Smooth muscle cell (in vitro differentiated cells): ENCODE results near the gene TMEM131L. TPM values are rescaled to one million over a fixed set of nuclear protein-coding genes. Genes with fewer than 3 reads are reported as not detected.

ENCODE experiments used
- DNase-seq: peaks from one replicate; lab custom pipeline; 2025; ENCODE audit not compliant: unreplicated experiment; lab: John Stamatoyannopoulos, UW
- H2AFZ ChIP-seq: fragments of 200-600 bp; sonication (generic); 2 replicates; pipeline ENCODE4 v1.6.0; 2016; ENCODE audit warnings: antibody characterized with exemption, low read depth, mild to moderate bottlenecking
- H3F3A ChIP-seq: fragments of 200-600 bp; sonication (generic); 2 replicates; pipeline ENCODE4 v1.6.0; 2017; ENCODE audit warnings: antibody characterized with exemption, low read depth
- H3K27ac ChIP-seq: fragments of 200-600 bp; sonication (generic); 2 replicates; pipeline ENCODE4 v1.5.1; 2016; ENCODE audit warnings: low read depth, mild to moderate bottlenecking
- H3K27me3 ChIP-seq: fragments of 200-600 bp; sonication (generic); 2 replicates; pipeline ENCODE4 v1.6.1; 2016; ENCODE audit warnings: low read depth, mild to moderate bottlenecking
- H3K36me3 ChIP-seq: fragments of 200-600 bp; sonication (generic); 2 replicates; pipeline ENCODE4 v1.5.1; 2016; ENCODE audit warnings: low read depth
- H3K4me1 ChIP-seq: fragments of 200-600 bp; sonication (generic); 2 replicates; pipeline ENCODE4 v1.5.1; 2016; ENCODE audit warnings: low read depth
- H3K4me2 ChIP-seq: fragments of 200-600 bp; sonication (generic); 2 replicates; pipeline ENCODE4 v1.6.0; 2016; ENCODE audit warnings: mild to moderate bottlenecking
- H3K4me3 ChIP-seq: fragments of 200-600 bp; sonication (generic); 2 replicates; pipeline ENCODE4 v1.5.1; 2016; ENCODE audit warnings: mild to moderate bottlenecking
- H3K79me2 ChIP-seq: fragments of 200-600 bp; sonication (generic); 2 replicates; pipeline ENCODE4 v1.6.0; 2016; ENCODE audit warnings: low read depth, mild to moderate bottlenecking
- H3K9ac ChIP-seq: fragments of 200-600 bp; sonication (generic); 2 replicates; pipeline ENCODE4 v1.6.0; 2016; ENCODE audit warnings: low read depth
- H3K9me3 ChIP-seq: fragments of 200-600 bp; sonication (generic); replicated peaks from 2 replicates; pipeline ENCODE4 v1.5.1; 2016; ENCODE audit warnings: low read depth
- H4K20me1 ChIP-seq: fragments of 200-600 bp; sonication (generic); 2 replicates; pipeline ENCODE4 v1.6.0; 2016; ENCODE audit warnings: low read depth
- WGBS: methylation state at CpG from one replicate; pipeline ENCODE4 v1.1.7; 2016; ENCODE audit warnings: low lambda C conversion rate; 5-methylcytosine and 5-hydroxymethylcytosine counted together
- polyA plus RNA-seq: library from polyadenylated mRNA; unstranded; fragments of >200 nt; fragmentation: Nextera tagmentation; extraction: Ambion mirVana; gene quantifications from 2 replicates; pipeline ENCODE4 v1.2.1, GENCODE V29; 2016
- total RNA-seq: library from RNA; depleted of rRNA; stranded (reverse); fragments of >200 nt; gene quantifications from 2 replicates; pipeline ENCODE4 v1.2.3, GENCODE V29; 2014
- TF ChIP-seq, protein P1 (sequence below): fragments of 200-600 bp; sonication (generic); IDR thresholded peaks from 2 replicates; pipeline ENCODE4 v1.5.1; 2017; ENCODE audit warnings: borderline replicate concordance, mild to moderate bottlenecking, antibody characterized with exemption; ENCODE audit not compliant: insufficient read depth, poor library complexity, severe bottlenecking

Gene TMEM131L
- total and polyA plus RNA-seq, 2 experiments from 2014 or later = 4.3 to 6.7 TPM

DNA sequence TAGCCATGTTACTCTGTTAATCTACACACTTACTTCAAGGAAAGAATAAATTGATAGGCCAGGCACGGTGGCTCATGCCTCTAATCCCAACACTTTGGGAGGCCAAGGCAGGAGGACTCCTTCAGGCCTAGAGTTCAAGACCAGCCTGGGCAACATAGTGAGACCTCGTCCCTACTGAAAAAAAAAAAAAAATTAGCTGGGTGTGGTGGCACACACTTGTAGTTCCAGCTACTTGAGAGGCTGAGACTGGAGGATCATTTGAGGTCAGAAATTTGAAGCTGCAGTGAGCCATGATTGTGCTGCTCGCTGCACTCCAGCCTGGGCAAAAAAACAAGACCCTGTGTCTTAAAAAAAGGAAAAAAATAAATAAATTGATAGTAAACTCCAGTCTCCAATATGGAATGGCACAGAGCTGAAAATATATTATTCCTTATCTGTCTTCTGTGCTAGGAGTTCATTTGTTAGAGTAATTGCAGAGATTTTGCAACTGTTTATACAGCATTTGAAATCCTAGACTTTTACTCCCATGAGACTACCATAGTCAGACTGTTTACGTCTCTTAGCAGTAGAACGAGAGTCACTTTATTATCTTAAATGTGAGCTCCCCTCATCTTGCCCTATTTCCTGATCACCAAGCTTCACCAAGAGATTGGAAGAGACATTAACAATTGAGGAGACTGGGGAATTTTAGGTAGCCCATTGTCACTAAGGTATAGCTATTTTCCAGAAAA lies 18.8 kb upstream of the TMEM131L start:
- TF ChIP-seq, protein P1, sequence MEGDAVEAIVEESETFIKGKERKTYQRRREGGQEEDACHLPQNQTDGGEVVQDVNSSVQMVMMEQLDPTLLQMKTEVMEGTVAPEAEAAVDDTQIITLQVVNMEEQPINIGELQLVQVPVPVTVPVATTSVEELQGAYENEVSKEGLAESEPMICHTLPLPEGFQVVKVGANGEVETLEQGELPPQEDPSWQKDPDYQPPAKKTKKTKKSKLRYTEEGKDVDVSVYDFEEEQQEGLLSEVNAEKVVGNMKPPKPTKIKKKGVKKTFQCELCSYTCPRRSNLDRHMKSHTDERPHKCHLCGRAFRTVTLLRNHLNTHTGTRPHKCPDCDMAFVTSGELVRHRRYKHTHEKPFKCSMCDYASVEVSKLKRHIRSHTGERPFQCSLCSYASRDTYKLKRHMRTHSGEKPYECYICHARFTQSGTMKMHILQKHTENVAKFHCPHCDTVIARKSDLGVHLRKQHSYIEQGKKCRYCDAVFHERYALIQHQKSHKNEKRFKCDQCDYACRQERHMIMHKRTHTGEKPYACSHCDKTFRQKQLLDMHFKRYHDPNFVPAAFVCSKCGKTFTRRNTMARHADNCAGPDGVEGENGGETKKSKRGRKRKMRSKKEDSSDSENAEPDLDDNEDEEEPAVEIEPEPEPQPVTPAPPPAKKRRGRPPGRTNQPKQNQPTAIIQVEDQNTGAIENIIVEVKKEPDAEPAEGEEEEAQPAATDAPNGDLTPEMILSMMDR = no peak
- Histone ChIP-seq H2AFZ (peak overlapping the region; percentile 44), H3K9ac (no peak overlapping the region), H3K4me3 (peak overlapping the region; percentile 29), H3K36me3 (no peaks in the 10 kb centered on the region), H3K79me2 (no peaks in the 10 kb centered on the region), H3K27me3 (no peaks in the 10 kb centered on the region), H3K4me1 (peaks cover 3% of the 10 kb centered on the region), H3K9me3 (no peaks in the 10 kb centered on the region), H3K4me2 (peak overlapping the region; percentile 79), H4K20me1 (no peaks in the 10 kb centered on the region), H3K27ac (peak overlapping the region; percentile 47), H3F3A (peaks cover 7% of the 10 kb centered on the region)
- DNase-seq = no peak
- 67% methylated on average over 5 of the region's 5 CpGs for WGBS

GRCh38 chr4:153448003-153448731 lies 18.0 kb upstream of the TMEM131L start:
- TF ChIP-seq, protein P1 = no peak
- Histone ChIP-seq H4K20me1 (no peaks in the 10 kb centered on the region), H3K27me3 (no peaks in the 10 kb centered on the region), H3K4me3 (peak overlapping the region; percentile 29), H3K79me2 (no peaks in the 10 kb centered on the region), H3K4me2 (peak overlapping the region; percentile 79), H3K36me3 (no peaks in the 10 kb centered on the region), H3F3A (peaks cover 7% of the 10 kb centered on the region), H3K9ac (no peak overlapping the region), H3K27ac (peak overlapping the region; percentile 47), H3K4me1 (peaks cover 3% of the 10 kb centered on the region), H3K9me3 (no peaks in the 10 kb centered on the region), H2AFZ (peak overlapping the region; percentile 44)
- no peak for DNase-seq
- 39% methylated on average over 10 of the region's 10 CpGs for WGBS

DNA sequence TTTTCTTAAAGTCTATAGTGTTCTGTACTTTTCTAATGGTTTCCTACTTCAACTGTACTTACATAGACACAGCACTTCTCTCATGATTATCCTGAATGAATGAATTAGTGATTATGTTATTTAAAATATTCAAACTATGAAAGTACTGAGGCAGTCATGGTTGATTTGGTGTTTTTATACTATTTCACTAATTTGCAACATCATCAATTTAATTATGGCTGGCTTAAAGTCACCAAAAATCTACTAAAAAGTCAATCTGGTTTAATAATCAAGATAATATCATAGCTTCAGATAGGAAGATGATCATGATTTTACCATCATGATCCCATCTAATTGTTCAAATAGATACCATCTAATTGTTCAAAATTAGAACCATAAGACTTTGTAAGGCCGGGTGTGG lies 16.8 kb upstream of the TMEM131L start:
- H3K36me3 ChIP-seq = no peaks in the 10 kb centered on the region
- 97% methylated on average over 1 of the region's 1 CpG for WGBS

More for the DNA sequence above, 16.8 kb upstream of the TMEM131L start:
- no peaks in the 10 kb centered on the region for H3K9me3 ChIP-seq
- no peak overlapping the region for H3K27ac ChIP-seq
- no peak overlapping the region for H3K4me3 ChIP-seq
- peaks cover 7% of the 10 kb centered on the region for H3F3A ChIP-seq
- H3K79me2 ChIP-seq = no peaks in the 10 kb centered on the region
- H4K20me1 ChIP-seq = no peaks in the 10 kb centered on the region
- H3K4me1 ChIP-seq = peaks cover 3% of the 10 kb centered on the region
- H3K9ac ChIP-seq = no peak overlapping the region
- H3K4me2 ChIP-seq = no peak overlapping the region
- no peak overlapping the region for H2AFZ ChIP-seq
- H3K27me3 ChIP-seq = no peaks in the 10 kb centered on the region
- TF ChIP-seq, protein P1 = no peak
- no peak for DNase-seq
